ENCODE measurements around the gene DESI2. TPM values are rescaled to one million over a fixed set of nuclear protein-coding genes. Genes with fewer than 3 reads are reported as not detected.

The DESI2 gene
- total RNA-seq, 1 experiment from 2014 or later: 44.6 TPM

DNA sequence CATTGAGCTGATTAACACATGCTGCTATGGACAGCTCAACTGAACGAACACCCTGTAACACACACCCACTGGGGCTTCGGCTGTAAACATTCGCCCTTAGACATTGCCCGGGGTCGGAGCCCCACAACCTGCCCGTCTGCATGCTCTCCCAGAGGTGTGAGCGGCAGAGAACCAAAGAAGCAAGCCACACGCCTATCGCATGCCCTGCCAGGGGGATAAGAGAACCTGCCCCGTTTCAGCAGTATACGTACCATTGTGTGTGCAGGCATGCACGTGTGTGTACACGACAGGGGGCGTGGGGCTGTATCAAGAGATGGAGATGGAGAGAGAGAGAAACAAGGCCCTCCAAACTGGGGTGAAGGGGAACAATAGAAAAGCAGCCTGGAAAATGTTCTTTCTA, 9.9 kb upstream of the DESI2 start (continued):
- TF ChIP-seq SRF (IDR thresholded peaks at IDR 0.05; ENCODE audit: low read depth): no peak
- no peak for TF ChIP-seq POLR2AphosphoS5 (IDR thresholded peaks at IDR 0.05; ENCODE audit: low read depth, low read length)
- TF ChIP-seq RAD21 (IDR thresholded peaks at IDR 0.05; ENCODE audit: low read depth): no peak
- no peak for TF ChIP-seq CBX3 (IDR thresholded peaks at IDR 0.05; ENCODE audit: low read depth)
- TF ChIP-seq SP1 (IDR thresholded peaks at IDR 0.05; ENCODE audit: low read depth): no peak
- no peak for TF ChIP-seq EZH2phosphoT487 (IDR thresholded peaks at IDR 0.05; ENCODE audit: borderline replicate concordance)

DNA sequence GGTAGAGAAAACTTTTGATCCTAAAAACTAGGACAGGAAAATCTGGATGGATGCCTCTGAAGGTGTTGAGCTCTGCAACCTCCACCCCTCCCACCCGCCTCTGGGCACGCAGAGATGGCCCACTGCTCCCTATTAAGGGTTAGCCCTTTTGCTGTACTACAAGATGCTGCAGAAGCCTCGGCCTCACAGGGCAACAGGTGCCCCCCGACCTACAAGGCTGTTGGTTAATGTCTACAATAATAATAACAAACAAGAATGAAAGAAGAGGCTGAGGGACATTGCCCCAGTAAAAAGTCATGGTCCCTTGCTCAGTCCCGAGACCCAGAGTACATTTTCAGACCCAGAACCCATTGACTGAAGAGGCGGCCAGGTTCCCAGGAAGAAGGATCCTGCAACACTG, 7.5 kb upstream of the DESI2 start:
- Histone ChIP-seq H4K20me1 (ENCODE audit: insufficient read depth) (no peaks in the 10 kb centered on the region), H3K27me3 (ENCODE audit: insufficient read depth, low read length) (no peaks in the 10 kb centered on the region), H3K9me3 (ENCODE audit: control insufficient read depth in 1 of 2, insufficient read depth in 1 of 2, low read depth in 1 of 2, low read length in 2 of 2) (no peaks in the 10 kb centered on the region), H3K79me2 (ENCODE audit: insufficient read depth, low read length) (no peaks in the 10 kb centered on the region), H3K4me2 (ENCODE audit: low read length) (no peak overlapping the region), H3K4me3 (replicated peaks in 1 of 2; ENCODE audit: low read depth in 1 of 2, low read length in 2 of 2) (no peak overlapping the region), H3K9ac (ENCODE audit: low read length) (no peak overlapping the region), H3K36me3 (ENCODE audit: control insufficient read depth in 1 of 2, insufficient read depth in 2 of 2, low read length in 2 of 2) (no peaks in the 10 kb centered on the region), H3K27ac (ENCODE audit: low read depth, low read length) (no peak overlapping the region), H3K4me1 (ENCODE audit: control insufficient read depth in 1 of 2, insufficient read depth in 2 of 2, low read length in 2 of 2) (no peaks in the 10 kb centered on the region), H3K9me2 (ENCODE audit: insufficient read depth) (no peaks in the 10 kb centered on the region), H2AFZ (ENCODE audit: low read depth, low read length, poor library complexity, severe bottlenecking) (no peak overlapping the region)
- RAD21 ChIA-PET (ENCODE audit: low non-redundant PET in 1 of 2, low total read pairs in 2 of 2, uncharacterized antibody in 2 of 2, unreplicated experiment in 2 of 2): no interaction called here
- TF ChIP-seq, protein P1, sequence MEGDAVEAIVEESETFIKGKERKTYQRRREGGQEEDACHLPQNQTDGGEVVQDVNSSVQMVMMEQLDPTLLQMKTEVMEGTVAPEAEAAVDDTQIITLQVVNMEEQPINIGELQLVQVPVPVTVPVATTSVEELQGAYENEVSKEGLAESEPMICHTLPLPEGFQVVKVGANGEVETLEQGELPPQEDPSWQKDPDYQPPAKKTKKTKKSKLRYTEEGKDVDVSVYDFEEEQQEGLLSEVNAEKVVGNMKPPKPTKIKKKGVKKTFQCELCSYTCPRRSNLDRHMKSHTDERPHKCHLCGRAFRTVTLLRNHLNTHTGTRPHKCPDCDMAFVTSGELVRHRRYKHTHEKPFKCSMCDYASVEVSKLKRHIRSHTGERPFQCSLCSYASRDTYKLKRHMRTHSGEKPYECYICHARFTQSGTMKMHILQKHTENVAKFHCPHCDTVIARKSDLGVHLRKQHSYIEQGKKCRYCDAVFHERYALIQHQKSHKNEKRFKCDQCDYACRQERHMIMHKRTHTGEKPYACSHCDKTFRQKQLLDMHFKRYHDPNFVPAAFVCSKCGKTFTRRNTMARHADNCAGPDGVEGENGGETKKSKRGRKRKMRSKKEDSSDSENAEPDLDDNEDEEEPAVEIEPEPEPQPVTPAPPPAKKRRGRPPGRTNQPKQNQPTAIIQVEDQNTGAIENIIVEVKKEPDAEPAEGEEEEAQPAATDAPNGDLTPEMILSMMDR (IDR thresholded peaks at IDR 0.05 in 2 of 3, conservative IDR thresholded peaks at IDR 0.05 in 1 of 3; ENCODE audit: borderline replicate concordance in 1 of 3, insufficient read depth in 1 of 3, low read depth in 2 of 3, low read length in 2 of 3): no peak
- no peak for TF ChIP-seq EZH2phosphoT487 (IDR thresholded peaks at IDR 0.05; ENCODE audit: borderline replicate concordance)
- no peak for TF ChIP-seq ZFX (IDR thresholded peaks at IDR 0.05)
- TF ChIP-seq CBX3 (IDR thresholded peaks at IDR 0.05; ENCODE audit: low read depth): no peak
- TF ChIP-seq, protein P2, sequence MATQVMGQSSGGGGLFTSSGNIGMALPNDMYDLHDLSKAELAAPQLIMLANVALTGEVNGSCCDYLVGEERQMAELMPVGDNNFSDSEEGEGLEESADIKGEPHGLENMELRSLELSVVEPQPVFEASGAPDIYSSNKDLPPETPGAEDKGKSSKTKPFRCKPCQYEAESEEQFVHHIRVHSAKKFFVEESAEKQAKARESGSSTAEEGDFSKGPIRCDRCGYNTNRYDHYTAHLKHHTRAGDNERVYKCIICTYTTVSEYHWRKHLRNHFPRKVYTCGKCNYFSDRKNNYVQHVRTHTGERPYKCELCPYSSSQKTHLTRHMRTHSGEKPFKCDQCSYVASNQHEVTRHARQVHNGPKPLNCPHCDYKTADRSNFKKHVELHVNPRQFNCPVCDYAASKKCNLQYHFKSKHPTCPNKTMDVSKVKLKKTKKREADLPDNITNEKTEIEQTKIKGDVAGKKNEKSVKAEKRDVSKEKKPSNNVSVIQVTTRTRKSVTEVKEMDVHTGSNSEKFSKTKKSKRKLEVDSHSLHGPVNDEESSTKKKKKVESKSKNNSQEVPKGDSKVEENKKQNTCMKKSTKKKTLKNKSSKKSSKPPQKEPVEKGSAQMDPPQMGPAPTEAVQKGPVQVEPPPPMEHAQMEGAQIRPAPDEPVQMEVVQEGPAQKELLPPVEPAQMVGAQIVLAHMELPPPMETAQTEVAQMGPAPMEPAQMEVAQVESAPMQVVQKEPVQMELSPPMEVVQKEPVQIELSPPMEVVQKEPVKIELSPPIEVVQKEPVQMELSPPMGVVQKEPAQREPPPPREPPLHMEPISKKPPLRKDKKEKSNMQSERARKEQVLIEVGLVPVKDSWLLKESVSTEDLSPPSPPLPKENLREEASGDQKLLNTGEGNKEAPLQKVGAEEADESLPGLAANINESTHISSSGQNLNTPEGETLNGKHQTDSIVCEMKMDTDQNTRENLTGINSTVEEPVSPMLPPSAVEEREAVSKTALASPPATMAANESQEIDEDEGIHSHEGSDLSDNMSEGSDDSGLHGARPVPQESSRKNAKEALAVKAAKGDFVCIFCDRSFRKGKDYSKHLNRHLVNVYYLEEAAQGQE (IDR thresholded peaks at IDR 0.05; ENCODE audit: low read depth): no peak
- TF ChIP-seq SRF (IDR thresholded peaks at IDR 0.05; ENCODE audit: low read depth): no peak
- no peak for TF ChIP-seq ZNF274 (IDR thresholded peaks at IDR 0.05; ENCODE audit: low read depth, low read length)
- TF ChIP-seq, protein P3, sequence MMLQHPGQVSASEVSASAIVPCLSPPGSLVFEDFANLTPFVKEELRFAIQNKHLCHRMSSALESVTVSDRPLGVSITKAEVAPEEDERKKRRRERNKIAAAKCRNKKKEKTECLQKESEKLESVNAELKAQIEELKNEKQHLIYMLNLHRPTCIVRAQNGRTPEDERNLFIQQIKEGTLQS (IDR thresholded peaks at IDR 0.05): no peak
- TF ChIP-seq, protein P4, sequence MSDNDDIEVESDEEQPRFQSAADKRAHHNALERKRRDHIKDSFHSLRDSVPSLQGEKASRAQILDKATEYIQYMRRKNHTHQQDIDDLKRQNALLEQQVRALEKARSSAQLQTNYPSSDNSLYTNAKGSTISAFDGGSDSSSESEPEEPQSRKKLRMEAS (IDR thresholded peaks at IDR 0.05): no peak
- TF ChIP-seq FOSL1 (IDR thresholded peaks at IDR 0.05; ENCODE audit: low read depth): no peak
- CTCF ChIA-PET: no interaction called here
- DNase-seq (ENCODE audit: low read depth, low spot score): no peak
- BruUV-seq (replicated peaks): no TSS peak
- intact Hi-C loops (cut with micrococcal nuclease): no loop called here
- POLR2A ChIA-PET: no interaction called here
- ATAC-seq: no peak

Data from HCT116 (cell line).